ENCODE results near the gene PCYT1A. TPM values are rescaled to one million over a fixed set of nuclear protein-coding genes. Genes with fewer than 3 reads are reported as not detected.

The PCYT1A gene
- total RNA-seq, 1 experiment from 2014 or later = 28.5 TPM

- no peak for TF ChIP-seq ZNF532 (CRISPR knock-in tag; IDR thresholded peaks at IDR 0.05; ENCODE audit: borderline replicate concordance)
- no peak for TF ChIP-seq ZNF317 (CRISPR knock-in tag; IDR thresholded peaks at IDR 0.05; ENCODE audit: borderline replicate concordance, low read depth)
Measured at GRCh38 chr3:196273655-196274054, 13.9 kb downstream of the PCYT1A start (continued).

GRCh38 chr3:196272826-196273225 lies 14.7 kb downstream of the PCYT1A start:
- DNase-seq (ENCODE audit: low spot score) (no peak), ATAC-seq (no peak)
- TF ChIP-seq ZNF532 (CRISPR knock-in tag; IDR thresholded peaks at IDR 0.05; ENCODE audit: borderline replicate concordance) = no peak
- TF ChIP-seq OVOL2 (CRISPR knock-in tag; IDR thresholded peaks at IDR 0.05; ENCODE audit: borderline replicate concordance) = no peak
- TF ChIP-seq ESRRA (CRISPR knock-in tag; IDR thresholded peaks at IDR 0.05; ENCODE audit: borderline replicate concordance) = no peak
- no peak for TF ChIP-seq HMGA2 (CRISPR knock-in tag; IDR thresholded peaks at IDR 0.05)
- TF ChIP-seq ZMAT4 (CRISPR knock-in tag; IDR thresholded peaks at IDR 0.05) = no peak
- no peak for TF ChIP-seq TP53 (CRISPR knock-in tag; IDR thresholded peaks at IDR 0.05)
- no peak for TF ChIP-seq ZNF671 (CRISPR knock-in tag; IDR thresholded peaks at IDR 0.05)
- TF ChIP-seq NFATC4 (CRISPR knock-in tag; IDR thresholded peaks at IDR 0.05) = no peak
- TF ChIP-seq ZNF121 (CRISPR knock-in tag; IDR thresholded peaks at IDR 0.05) = no peak
- TF ChIP-seq E2F4 (CRISPR knock-in tag; IDR thresholded peaks at IDR 0.05; ENCODE audit: borderline replicate concordance, low read depth) = no peak
- TF ChIP-seq SP1 (CRISPR knock-in tag; conservative IDR thresholded peaks at IDR 0.05) = no peak
- no peak for TF ChIP-seq IRF2 (CRISPR knock-in tag; IDR thresholded peaks at IDR 0.05; ENCODE audit: borderline replicate concordance, low read depth)
- TF ChIP-seq ATF3 (CRISPR knock-in tag; conservative IDR thresholded peaks at IDR 0.05) = no peak
- no peak for TF ChIP-seq SOX15 (CRISPR knock-in tag; IDR thresholded peaks at IDR 0.05)
- TF ChIP-seq MYBL2 (CRISPR knock-in tag; IDR thresholded peaks at IDR 0.05) = no peak
- TF ChIP-seq PRRX2 (CRISPR knock-in tag; IDR thresholded peaks at IDR 0.05) = no peak
- TF ChIP-seq ZNF281 (CRISPR knock-in tag; IDR thresholded peaks at IDR 0.05) = no peak
- no peak for TF ChIP-seq ZBTB21 (CRISPR knock-in tag; IDR thresholded peaks at IDR 0.05; ENCODE audit: borderline replicate concordance)
- TF ChIP-seq NFE2L1 (CRISPR knock-in tag; IDR thresholded peaks at IDR 0.05) = no peak
- H3K4me3 Mint-ChIP-seq = no peak overlapping the region; the same call in 1 of the 2 replicates
- H3K9me3 Mint-ChIP-seq = peaks cover 18% of the 10 kb centered on the region
- peaks cover 33% of the 10 kb centered on the region for H3K36me3 Mint-ChIP-seq
- H3K4me1 Mint-ChIP-seq = peaks cover 14% of the 10 kb centered on the region
- CTCF ChIA-PET = interaction anchor here (0.9 to 1.4 kb wide), 2 partner anchors 9 to 12 kb away, joined by 3 read pairs; no protein-coding TSS in a partner anchor
- no peaks in the 10 kb centered on the region for H3K27me3 Mint-ChIP-seq (ENCODE audit: low read depth)
- POLR2A ChIA-PET = no interaction called here
- no peak overlapping the region for H3K27ac Mint-ChIP-seq
